Measurements from ENCODE around the gene CACNG6. TPM values are rescaled to one million over a fixed set of nuclear protein-coding genes. Genes with fewer than 3 reads are reported as not detected.
"Not testable (repeated sequence)": the region's sequence is repeated elsewhere in the genome, so short reads cannot be mapped to it uniquely, and the experiment has no call there.

CACNG6 gene
- total RNA-seq, 1 donor from 2014 or later = not detected

- intact Hi-C loops (cut with DNase I) = no loop called here
- H3K4me1 ChIP-seq = no peaks in the 10 kb centered on the region
- H3K36me3 ChIP-seq = no peaks in the 10 kb centered on the region
- no peaks in the 10 kb centered on the region for H3K27me3 ChIP-seq
- H3K4me3 ChIP-seq = no peak overlapping the region
- H3K9me3 ChIP-seq = no peaks in the 10 kb centered on the region
- no peak for DNase-seq (ENCODE audit: extremely low spot score in 2 of 2)
- H3K27ac ChIP-seq = no peak overlapping the region
- TF ChIP-seq POLR2AphosphoS5 (IDR thresholded peaks at IDR 0.05; ENCODE audit: insufficient read depth in 1 of 2, low read depth in 1 of 2) (no peak), POLR2A (IDR thresholded peaks at IDR 0.05) (no peak)
- TF ChIP-seq, protein P1, sequence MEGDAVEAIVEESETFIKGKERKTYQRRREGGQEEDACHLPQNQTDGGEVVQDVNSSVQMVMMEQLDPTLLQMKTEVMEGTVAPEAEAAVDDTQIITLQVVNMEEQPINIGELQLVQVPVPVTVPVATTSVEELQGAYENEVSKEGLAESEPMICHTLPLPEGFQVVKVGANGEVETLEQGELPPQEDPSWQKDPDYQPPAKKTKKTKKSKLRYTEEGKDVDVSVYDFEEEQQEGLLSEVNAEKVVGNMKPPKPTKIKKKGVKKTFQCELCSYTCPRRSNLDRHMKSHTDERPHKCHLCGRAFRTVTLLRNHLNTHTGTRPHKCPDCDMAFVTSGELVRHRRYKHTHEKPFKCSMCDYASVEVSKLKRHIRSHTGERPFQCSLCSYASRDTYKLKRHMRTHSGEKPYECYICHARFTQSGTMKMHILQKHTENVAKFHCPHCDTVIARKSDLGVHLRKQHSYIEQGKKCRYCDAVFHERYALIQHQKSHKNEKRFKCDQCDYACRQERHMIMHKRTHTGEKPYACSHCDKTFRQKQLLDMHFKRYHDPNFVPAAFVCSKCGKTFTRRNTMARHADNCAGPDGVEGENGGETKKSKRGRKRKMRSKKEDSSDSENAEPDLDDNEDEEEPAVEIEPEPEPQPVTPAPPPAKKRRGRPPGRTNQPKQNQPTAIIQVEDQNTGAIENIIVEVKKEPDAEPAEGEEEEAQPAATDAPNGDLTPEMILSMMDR (IDR thresholded peaks at IDR 0.05) = no peak
Observed at GRCh38 chr19:54030895-54031586, 39.6 kb downstream of the CACNG6 start.

- Histone ChIP-seq H3K27ac (no peak overlapping the region), H3K4me1 (no peaks in the 10 kb centered on the region), H3K9me3 (no peaks in the 10 kb centered on the region), H3K36me3 (no peaks in the 10 kb centered on the region), H3K27me3 (no peaks in the 10 kb centered on the region), H3K4me3 (no peak overlapping the region)
- no peak for DNase-seq (ENCODE audit: extremely low spot score in 2 of 2)
- TF ChIP-seq, protein P1 (IDR thresholded peaks at IDR 0.05) = no peak
- no peak for TF ChIP-seq POLR2AphosphoS5 (IDR thresholded peaks at IDR 0.05; ENCODE audit: insufficient read depth in 1 of 2, low read depth in 1 of 2)
- TF ChIP-seq POLR2A (IDR thresholded peaks at IDR 0.05) = no peak
- intact Hi-C loops (cut with DNase I) = no loop called here
Observed at GRCh38 chr19:54035215-54036178, 44.1 kb downstream of the CACNG6 start.

DNA sequence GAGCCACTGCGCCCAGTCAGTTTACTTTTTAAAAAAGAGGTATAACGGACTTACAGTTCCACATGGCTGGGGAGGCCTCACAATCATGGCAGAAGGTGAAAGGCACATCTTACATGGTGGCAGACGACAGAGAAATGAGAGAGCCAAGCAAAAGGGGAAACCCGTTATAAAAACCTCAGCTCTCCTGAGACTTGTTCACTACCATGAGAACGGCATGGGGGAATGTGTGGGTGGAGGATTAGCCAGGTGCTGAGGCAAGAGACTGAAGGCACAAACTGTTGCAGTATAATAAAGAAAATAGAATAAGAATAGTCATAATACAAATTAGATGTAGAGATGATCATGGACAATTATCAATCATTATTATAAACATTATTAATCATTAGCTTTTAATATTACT, 45.1 kb downstream of the CACNG6 start:
- H3K9me3 ChIP-seq; H3K27me3 ChIP-seq; H3K36me3 ChIP-seq; intact Hi-C loops (cut with DNase I); DNase-seq (ENCODE audit: extremely low spot score in 2 of 2); H3K27ac ChIP-seq; H3K4me3 ChIP-seq; H3K4me1 ChIP-seq: not testable (repeated sequence)

GRCh38 chr19:54040003-54040402, 48.6 kb downstream of the CACNG6 start:
- no peak overlapping the region for H3K27ac ChIP-seq
- no peak overlapping the region for H3K4me3 ChIP-seq
- H3K36me3 ChIP-seq = no peaks in the 10 kb centered on the region
- intact Hi-C loops (cut with DNase I) = no loop called here
- H3K27me3 ChIP-seq = no peaks in the 10 kb centered on the region
- no peaks in the 10 kb centered on the region for H3K4me1 ChIP-seq
- DNase-seq (ENCODE audit: extremely low spot score in 2 of 2) = no peak
- H3K9me3 ChIP-seq = no peaks in the 10 kb centered on the region
- TF ChIP-seq, protein P1 (IDR thresholded peaks at IDR 0.05) = no peak
- TF ChIP-seq POLR2AphosphoS5 (IDR thresholded peaks at IDR 0.05; ENCODE audit: insufficient read depth in 1 of 2, low read depth in 1 of 2) (no peak), POLR2A (IDR thresholded peaks at IDR 0.05) (no peak)

DNA sequence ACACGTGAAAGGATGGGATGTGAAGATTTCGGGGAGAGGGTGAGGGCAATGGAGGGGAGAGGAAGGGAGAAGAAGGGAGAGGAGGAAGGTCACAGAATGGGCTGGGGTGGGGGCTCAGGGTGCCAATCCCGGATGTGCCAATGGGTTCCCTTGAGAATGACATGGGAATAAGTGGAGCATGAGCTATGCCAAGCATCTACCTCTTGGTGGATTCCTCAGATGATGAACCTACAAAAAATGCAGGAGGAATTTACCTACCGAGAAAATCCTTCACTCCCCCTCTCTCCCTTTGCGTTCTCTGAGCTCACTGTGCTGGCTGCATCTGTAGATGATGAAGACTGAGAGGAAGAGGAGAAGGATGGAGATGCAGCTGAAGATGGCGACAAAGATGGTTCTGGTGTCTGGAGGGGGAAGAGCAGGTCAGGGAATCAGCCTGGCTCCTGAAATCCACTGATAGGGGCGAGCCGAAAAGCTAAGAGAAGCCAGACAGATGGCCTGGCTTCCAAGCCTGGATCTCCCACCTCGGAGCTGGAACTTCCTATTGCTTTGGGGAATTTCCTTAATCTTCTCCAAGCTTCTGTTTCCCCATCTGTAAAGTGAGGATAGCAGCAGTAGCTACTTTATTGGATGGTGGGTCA, 50.7 kb downstream of the CACNG6 start:
- H3K27me3 ChIP-seq = no peaks in the 10 kb centered on the region
- no peak for DNase-seq (ENCODE audit: extremely low spot score in 2 of 2)

More for the DNA sequence above, 50.7 kb downstream of the CACNG6 start:
- Histone ChIP-seq H3K4me1 (no peaks in the 10 kb centered on the region), H3K4me3 (no peak overlapping the region), H3K27ac (no peak overlapping the region), H3K36me3 (no peaks in the 10 kb centered on the region), H3K9me3 (no peaks in the 10 kb centered on the region)
- intact Hi-C loops (cut with DNase I) = no loop called here
- TF ChIP-seq, protein P1 (IDR thresholded peaks at IDR 0.05) = no peak
- no peak for TF ChIP-seq POLR2A (IDR thresholded peaks at IDR 0.05)
- no peak for TF ChIP-seq POLR2AphosphoS5 (IDR thresholded peaks at IDR 0.05; ENCODE audit: insufficient read depth in 1 of 2, low read depth in 1 of 2)
